Suppressor macrophage treated with lipopolysaccharide for 1 hour (primary cell): ENCODE measurements around the gene FURIN.
"Not testable (repeated sequence)": the region's sequence is repeated elsewhere in the genome, so short reads cannot be mapped to it uniquely, and the experiment has no call there.

Source experiments
- DNase-seq, 3 donors: peaks; one replicate each; pipeline ENCODE4 v3.0.0-alpha.2; 2020 to 2022

The FURIN gene

DNA sequence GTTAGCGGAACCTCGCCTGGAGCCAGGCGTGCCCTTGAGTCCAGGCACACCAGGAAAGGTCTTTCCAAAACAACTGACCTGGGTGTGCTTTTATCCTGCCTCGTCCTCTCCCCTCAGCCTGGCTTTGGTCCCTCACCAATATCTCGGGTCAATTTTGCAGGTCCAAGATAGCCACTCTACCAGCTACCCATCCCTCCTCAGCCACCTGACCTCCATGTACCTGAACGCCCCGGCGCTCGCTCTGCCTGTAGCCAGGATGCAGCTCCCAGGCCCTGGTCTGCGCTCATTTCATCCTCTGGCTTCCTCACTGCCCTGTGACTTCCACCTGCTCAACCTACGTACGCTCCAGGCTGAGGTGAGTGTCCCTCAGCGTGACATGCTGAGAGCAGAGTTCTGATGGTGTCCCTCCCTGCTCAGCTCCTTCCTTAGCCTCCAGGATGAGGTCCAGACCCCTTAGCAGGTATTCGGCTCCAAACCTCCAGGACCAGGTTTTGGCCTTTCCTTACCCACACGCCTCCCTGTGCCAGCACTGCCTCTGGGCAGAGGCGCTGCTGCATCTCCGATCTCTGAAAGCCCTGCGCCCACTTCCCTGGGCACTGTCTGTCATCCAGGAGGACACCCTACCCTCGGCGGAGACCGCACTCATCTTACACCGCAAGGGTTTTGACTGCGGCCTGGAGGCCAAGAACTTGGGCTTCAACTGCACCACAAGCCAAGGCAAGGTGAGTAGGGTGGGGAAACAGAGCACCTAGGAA lies 49.8 kb downstream of the FURIN start:
- DNase-seq, result no peak

DNA sequence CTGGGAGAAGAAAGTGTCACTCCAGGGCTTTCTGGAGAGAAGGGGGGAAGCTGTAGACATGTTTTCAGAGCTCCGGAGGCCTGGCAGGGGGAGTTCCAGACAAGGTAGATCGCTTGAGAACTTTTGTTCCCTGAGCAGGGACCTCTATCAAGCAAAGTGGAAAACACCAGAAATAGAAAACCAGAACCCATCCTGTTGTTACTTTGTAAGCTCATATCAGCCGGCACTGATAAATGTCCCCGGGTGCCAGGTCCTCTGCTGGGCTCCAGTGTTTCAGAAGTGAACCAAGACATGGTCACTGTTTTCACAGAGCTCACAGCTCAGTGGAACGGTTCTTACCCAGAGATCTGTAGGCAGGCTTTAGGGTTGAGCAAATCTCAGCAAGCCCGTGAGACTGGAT lies 50.4 kb downstream of the FURIN start:
- DNase-seq, result no peak

DNA sequence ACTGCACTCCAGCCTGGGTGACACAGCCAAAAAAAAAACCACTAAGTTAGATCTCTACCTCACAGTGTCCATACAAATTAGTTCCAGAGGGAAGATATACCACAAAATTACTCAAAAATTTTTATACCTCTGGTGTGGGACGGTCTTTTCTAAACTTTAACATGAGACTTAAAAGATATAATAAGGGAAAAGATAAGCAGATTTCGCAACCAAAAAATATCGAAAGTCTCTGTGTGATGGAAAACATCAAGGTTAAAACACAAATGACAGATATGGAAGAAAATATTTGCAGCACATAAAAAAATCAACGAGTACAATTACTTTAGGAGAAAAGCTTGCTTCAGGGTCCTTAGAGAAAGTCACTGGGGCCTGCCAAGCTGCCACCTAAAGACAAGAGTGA lies 53.5 kb downstream of the FURIN start:
- no peak for DNase-seq

DNA sequence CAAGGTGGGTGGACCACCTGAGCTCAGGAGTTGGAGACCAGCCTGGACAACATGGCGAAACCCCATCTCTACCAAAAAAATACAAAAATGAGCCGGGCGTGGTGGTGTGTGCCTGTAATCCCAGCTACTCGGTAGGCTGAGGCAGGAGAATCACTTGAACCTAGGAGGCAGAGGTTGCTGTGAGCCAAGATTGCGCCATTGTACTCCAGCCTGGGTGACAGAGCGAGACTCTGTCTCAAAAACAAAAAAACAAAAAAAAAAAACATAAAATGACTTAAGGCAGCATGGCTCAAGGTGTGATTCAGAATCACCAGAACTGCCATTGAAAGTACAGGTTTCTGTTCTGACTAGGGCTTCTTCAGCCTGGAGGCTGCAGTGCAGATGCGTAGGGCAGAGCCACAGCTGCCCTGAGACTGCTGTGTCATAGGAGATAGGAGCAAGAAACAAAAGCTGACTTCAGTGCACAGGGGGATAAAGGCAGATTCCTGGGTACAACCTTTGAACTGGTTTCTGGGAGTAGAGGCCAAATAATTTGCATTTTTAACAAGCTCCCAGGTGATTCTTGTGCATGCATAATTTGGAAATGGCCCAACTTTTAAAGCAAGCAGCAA lies 54.4 kb downstream of the FURIN start:
- DNase-seq, result not testable (repeated sequence)

DNA sequence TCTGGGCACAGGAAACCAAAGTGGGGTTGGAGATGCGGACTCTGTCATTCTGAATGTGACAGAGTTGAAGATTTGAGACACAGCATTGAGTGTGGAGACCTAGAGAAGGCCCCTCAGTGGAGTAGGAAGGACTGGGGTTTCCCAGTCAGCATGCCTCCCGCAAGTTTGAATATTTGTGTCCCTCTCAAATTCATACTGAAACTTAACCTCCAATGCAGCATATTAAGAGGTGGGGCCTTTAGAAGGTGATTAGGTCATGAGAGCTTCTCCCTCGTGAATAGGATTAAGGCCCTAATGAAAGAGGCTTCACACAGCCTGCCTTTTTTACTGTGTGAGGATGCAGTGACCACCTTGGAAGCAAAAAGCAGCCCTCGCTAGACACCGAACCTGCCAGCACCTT lies 56.0 kb downstream of the FURIN start:
- DNase-seq, result no peak

- DNase-seq, result not testable (repeated sequence)
These were observed 58.4 kb downstream of the FURIN start for GRCh38 chr15:90926766-90927165.

GRCh38 chr15:90928106-90928505 lies 59.7 kb downstream of the FURIN start:
- DNase-seq, result peak in 2 of 3 donors; percentile 59 to 71

DNA sequence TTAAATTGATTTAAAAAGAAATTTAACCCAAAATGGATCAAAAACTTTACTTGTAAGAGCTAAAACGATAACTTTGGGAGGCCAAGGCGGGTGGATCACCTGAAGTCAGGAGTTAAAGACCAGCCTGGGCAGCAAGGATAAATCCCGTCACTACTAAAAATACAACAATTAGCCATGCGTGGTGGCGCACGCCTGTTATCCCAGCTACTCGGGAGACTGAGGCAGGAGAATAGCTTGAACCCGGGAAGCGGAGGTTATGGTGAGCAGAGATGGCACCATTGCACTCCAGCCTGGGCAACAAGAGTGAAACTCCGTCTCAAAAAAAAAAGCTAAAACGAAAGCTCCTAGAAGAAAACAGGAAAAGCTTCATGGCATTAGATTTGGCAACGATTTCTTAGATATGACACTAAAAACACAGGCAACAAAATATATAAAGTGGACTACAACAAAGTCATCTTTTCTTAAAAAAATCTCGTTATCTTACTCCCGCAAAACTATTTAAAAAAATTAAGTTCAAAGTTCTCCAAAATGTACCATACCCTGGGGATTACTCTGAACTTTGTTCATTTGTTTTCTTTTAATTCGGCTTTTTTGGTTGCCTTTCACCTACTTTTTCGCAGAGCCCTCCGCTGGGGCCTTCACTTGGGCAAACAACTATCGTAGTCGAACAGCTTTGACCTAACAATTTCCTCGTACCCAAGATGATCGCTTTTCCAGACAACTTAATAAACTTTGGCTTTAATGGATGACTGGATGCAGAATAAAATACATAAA lies 61.0 kb downstream of the FURIN start:
- peak; percentile 33 to 49 (median 34) for DNase-seq

DNA sequence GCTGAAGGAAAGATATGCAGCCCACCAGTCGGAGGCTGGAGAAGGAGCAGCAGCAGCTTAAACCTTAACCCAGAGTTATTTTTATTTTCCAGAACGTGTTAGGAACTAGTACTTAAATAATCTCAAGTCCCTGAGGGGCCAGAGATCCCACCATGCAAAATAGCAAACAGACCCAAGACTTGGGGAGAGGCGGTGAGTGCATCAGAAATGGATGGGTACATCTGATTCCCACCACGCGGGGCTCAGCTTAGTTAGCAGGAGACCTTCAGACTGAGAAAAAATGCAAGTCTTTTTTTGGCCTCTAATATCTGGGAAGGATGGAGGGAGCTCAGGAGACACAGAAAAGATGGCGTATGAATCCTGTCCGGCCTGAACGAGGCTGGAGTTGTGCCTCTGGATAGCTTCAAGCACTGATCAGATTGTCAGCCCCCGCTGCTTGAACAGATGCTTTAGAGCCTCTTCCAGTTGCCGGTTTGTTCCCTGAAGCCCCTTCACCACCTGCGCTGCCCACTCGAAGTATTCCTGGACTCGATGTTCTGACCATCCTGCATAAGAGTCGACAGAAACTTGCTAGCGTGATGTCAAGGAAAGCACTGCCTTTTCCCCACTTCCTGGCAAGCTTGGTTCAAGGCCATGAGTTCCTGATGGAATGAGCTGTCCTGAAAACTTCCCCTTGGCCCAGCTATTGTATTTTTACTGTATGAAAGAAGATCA lies 62.6 kb downstream of the FURIN start:
- DNase-seq, result peak; percentile 28 to 75 (median 61)

DNA sequence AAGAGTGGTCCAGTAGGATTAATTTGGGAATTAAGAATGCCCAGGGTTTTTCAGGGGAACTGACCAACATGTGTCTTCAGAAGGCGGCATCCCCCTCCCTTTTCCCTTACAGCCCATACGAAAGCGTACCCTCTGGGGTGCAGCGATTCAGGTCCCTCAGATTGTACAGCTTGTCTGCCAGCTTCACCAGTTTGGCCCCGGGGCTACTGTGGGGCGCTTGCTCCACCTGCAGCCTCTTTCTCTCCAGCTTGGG lies 63.1 kb downstream of the FURIN start:
- DNase-seq, result no peak

DNA sequence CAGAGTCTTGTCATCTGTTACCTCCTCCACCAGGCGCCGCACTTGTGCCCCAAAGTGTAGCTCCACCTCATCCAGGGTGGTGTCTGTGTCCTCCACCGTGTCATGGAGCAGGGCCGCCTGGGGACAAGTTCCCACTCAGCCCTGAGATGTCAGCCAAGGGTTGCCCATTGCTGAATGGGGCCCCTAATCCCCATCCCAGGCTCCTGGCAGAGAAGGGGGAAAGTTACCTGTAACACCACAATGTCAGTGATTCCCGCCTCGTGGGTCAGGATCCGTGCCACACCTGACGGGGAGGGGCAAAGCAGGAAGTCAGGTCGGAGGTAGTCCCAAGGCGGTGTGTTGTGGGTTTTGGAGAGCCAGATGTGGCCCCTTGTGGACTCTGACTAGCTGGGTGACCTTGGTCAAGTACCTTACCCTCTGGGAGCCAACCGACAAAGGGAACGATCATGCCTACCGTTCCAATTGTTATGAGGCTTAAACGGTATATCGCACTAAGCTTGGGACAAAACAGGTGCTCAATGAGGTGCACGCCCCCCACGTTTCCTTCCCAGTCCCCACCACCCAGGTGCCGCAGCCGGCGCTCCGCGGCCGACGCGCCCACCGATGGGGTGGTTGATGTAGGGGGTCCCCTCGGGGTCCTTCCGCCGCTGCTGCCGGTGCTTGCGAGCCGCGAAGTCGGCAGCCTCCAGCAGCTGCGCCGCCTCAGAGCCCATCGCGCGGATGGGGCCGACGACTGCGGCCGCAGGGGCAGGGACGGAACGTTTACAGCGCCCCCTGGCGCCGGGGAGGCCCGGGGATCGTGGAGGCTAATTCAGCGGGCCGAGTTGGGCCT lies 63.7 kb downstream of the FURIN start, which contains the start of gene HDDC3:
TSS of gene HDDC3 (minus strand) at position 722 of the 832 bp plus-strand sequence. CDS start at position 713, 9 bp downstream.
- DNase-seq, result peak; percentile 93 to 97 (median 95)

GRCh38 chr15:90932660-90932991 lies 64.2 kb downstream of the FURIN start:
- no peak for DNase-seq
